Spleen (tissue), 7 donors: ENCODE data around the gene C1orf174.

ENCODE experiments used
- POLR2A ChIP-seq, 3 donors: fragments of 450-650 bp; IDR thresholded peaks; one replicate each; pipeline ENCODE4 v1.5.1; 2017; ENCODE audit warnings: antibody characterized with exemption in 3 of 3, mild to moderate bottlenecking in 1 of 3
- TF ChIP-seq, protein P1 (sequence below), 11 experiments: fragments of 200-600 bp in 7 of 11; fragments of 450-650 bp in 4 of 11; sonication (generic) in 4 of 11; IDR thresholded peaks in 8 of 11; conservative IDR thresholded peaks in 3 of 11; 1 replicate in 7 of 11; 2 replicates in 4 of 11; pipeline versions ENCODE4 v1.4.0 to v1.8.0; 2016 to 2021; ENCODE audit warnings: antibody characterized with exemption in 11 of 11, inconsistent platforms in 4 of 11, mild to moderate bottlenecking in 1 of 11
- donor health status: DM: no; HTN: no; CAD: no; lungs with moderate emphysema.
- donor health status: DM: no; HTN: no; CAD: no.
- donor health status: DM: no; HTN: no; CAD: no.

DNA sequence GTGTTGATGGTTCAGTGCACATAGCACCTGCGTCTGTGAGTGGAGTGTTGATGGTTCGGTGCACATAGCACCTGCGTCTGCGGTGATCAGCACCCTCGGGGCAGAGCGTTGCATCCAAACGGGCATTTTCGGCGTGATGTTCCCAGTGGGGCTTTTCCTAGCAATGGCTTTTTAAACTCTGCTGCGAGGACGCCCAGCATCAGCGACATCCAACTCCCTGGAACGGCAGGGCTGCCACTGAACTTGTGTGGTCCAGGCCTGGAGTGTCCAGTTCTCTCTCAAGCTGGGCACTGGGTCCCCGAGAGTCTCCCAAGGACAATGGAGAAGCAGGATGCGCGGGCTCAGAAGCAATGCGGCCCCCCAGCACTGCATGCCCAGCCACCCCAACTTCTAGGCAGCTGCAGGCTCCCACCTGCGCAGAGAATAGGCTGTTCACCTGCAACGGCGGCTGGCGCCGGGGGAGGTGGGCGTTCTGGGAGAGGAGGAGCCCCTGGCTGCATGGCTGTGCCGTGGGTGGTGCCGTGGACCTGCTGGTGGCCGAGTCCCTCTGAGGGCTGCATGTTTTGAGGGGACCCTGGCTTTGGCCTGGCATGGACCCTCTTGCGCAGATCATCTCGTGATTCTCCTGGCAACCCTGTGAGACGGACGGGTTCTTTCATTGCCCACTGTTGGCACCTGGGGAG lies 10.1 kb upstream of the C1orf174 start:
- TF ChIP-seq, protein P1, sequence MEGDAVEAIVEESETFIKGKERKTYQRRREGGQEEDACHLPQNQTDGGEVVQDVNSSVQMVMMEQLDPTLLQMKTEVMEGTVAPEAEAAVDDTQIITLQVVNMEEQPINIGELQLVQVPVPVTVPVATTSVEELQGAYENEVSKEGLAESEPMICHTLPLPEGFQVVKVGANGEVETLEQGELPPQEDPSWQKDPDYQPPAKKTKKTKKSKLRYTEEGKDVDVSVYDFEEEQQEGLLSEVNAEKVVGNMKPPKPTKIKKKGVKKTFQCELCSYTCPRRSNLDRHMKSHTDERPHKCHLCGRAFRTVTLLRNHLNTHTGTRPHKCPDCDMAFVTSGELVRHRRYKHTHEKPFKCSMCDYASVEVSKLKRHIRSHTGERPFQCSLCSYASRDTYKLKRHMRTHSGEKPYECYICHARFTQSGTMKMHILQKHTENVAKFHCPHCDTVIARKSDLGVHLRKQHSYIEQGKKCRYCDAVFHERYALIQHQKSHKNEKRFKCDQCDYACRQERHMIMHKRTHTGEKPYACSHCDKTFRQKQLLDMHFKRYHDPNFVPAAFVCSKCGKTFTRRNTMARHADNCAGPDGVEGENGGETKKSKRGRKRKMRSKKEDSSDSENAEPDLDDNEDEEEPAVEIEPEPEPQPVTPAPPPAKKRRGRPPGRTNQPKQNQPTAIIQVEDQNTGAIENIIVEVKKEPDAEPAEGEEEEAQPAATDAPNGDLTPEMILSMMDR (IDR thresholded peaks at IDR 0.05 in 8 of 11, conservative IDR thresholded peaks at IDR 0.05 in 3 of 11): no peak
- TF ChIP-seq POLR2A (IDR thresholded peaks at IDR 0.05): no peak
